K562 (cell line): ENCODE data around the gene EFHC1. TPM values are rescaled to one million over a fixed set of nuclear protein-coding genes. Genes with fewer than 3 reads are reported as not detected.

Experiments
- ATAC-seq: fragments of 200-7000 bp; cut with Tn5 transposase; 3 replicates; pipeline ENCODE4 v1.9.1; 2020; ENCODE audit warnings: moderate library complexity
- BruUV-seq: library from RNA; stranded (reverse); fragments of 400-500 nt; replicated peaks from 2 replicates; lab custom pipeline; 2021; lab: Mats Ljungman, UMichigan
- CTCF ChIA-PET: fragments of 300-600 bp; formaldehyde crosslinking; extraction: SDS; loops from one replicate; lab custom pipeline; 2021; ENCODE audit warnings: low intra/inter-chr PET ratio; lab: Yijun Ruan, JAX
- POLR2A ChIA-PET: fragments of 300-600, 350-650 bp; sonication (Branson Sonifier 250); formaldehyde crosslinking; extraction: SDS; loops from one replicate; lab custom pipeline; 2021; ENCODE audit warnings: antibody characterized with exemption, inconsistent platforms; lab: Yijun Ruan, JAX
- DNase-seq, 4 experiments: peaks; one replicate each; pipeline versions ENCODE4 v3.0.0 to v3.0.0-alpha.2; 2011 to 2018; ENCODE audit warnings: low spot score in 3 of 4, mixed read lengths in 3 of 4; ENCODE audit errors: extremely low read depth in 1 of 4
- FAIRE-seq: peaks from 2 replicates; lab custom pipeline; 2011; peaks lifted over from hg19 to GRCh38; lab: Jason Lieb, UNC
- H2AFZ ChIP-seq: 2 replicates; pipeline ENCODE4 v1.6.0; 2011; ENCODE audit warnings: low read depth, low read length, control low read depth, inconsistent platforms
- H3K27ac ChIP-seq: fragments of 200-600 bp; 3 replicates; pipeline ENCODE4 v1.8.0; 2011; ENCODE audit warnings: low read depth, mild to moderate bottlenecking, control low read depth, inconsistent platforms, low read length, moderate library complexity, mixed read lengths; ENCODE audit errors: extremely low read depth
- H3K27me3 ChIP-seq, 2 experiments: fragments of 300-600 bp in 1 of 2; 2 replicates in 1 of 2; 3 replicates in 1 of 2; pipeline versions ENCODE4 v1.6.0 to v1.8.0; 2011; ENCODE audit warnings: inconsistent platforms in 2 of 2, low read length in 2 of 2, mild to moderate bottlenecking in 1 of 2, mixed read lengths in 1 of 2, moderate library complexity in 1 of 2; ENCODE audit not compliant: control insufficient read depth in 2 of 2, insufficient read depth in 2 of 2
- H3K36me3 ChIP-seq: fragments of 300-600 bp; 3 replicates; pipeline ENCODE4 v1.8.0; 2011; ENCODE audit warnings: mild to moderate bottlenecking, low read length, inconsistent platforms; ENCODE audit not compliant: control insufficient read depth, insufficient read depth
- H3K4me1 ChIP-seq, 2 experiments: fragments of 200-600 bp in 1 of 2; replicated peaks in 1 of 2; 2 replicates in 1 of 2; 3 replicates in 1 of 2; pipeline versions ENCODE4 v1.5.1 to v1.8.0; 2011; ENCODE audit warnings: inconsistent platforms in 2 of 2, low read length in 2 of 2, mild to moderate bottlenecking in 1 of 2, mixed read lengths in 1 of 2, moderate library complexity in 1 of 2; ENCODE audit not compliant: control insufficient read depth in 2 of 2, insufficient read depth in 2 of 2
- H3K4me2 ChIP-seq: 2 replicates; pipeline ENCODE4 v1.6.1; 2011; ENCODE audit warnings: low read length, control low read depth, inconsistent platforms, mixed read lengths; ENCODE audit not compliant: insufficient read depth
- H3K4me3 ChIP-seq: fragments of 200-600 bp; sonication (generic), shearing (Covaris generic); 2 replicates; pipeline ENCODE4 v1.5.1; 2016; ENCODE audit warnings: control low read depth, inconsistent platforms
- H3K79me2 ChIP-seq: fragments of 200-600 bp; 3 replicates; pipeline ENCODE4 v1.8.0; 2011; ENCODE audit warnings: low read length, inconsistent platforms; ENCODE audit not compliant: control insufficient read depth, insufficient read depth
- H3K9ac ChIP-seq, 2 experiments: 2 replicates each; pipeline versions ENCODE4 v1.6.0 to v1.6.1; 2011; ENCODE audit warnings: low read depth in 2 of 2, low read length in 2 of 2, control low read depth in 1 of 2, inconsistent platforms in 1 of 2, mild to moderate bottlenecking in 1 of 2, mixed read lengths in 1 of 2; ENCODE audit not compliant: insufficient read depth in 1 of 2
- H3K9me1 ChIP-seq: one replicate; pipeline ENCODE4 v1.6.0; 2011; ENCODE audit warnings: inconsistent platforms, mild to moderate bottlenecking, low read length, moderate library complexity; ENCODE audit not compliant: control insufficient read depth, insufficient read depth
- H3K9me3 ChIP-seq: replicated peaks from 2 replicates; pipeline ENCODE4 v1.5.1; 2011; ENCODE audit warnings: low read depth, low read length, inconsistent platforms; ENCODE audit not compliant: control insufficient read depth, insufficient read depth
- H4K20me1 ChIP-seq: replicated peaks from 2 replicates; pipeline ENCODE4 v1.6.1; 2011; ENCODE audit warnings: low read length, inconsistent platforms, mixed read lengths; ENCODE audit not compliant: control insufficient read depth, insufficient read depth
- ADNP ChIP-seq: fragments of 200-800 bp; sonication (Bioruptor generic); IDR thresholded peaks from 2 replicates; pipeline ENCODE4 v1.6.1; 2016; ENCODE audit warnings: missing genetic modification characterization, missing compliant biosample characterization
- CCNT2 ChIP-seq: IDR thresholded peaks from 2 replicates; pipeline ENCODE4 v1.6.1; 2011; ENCODE audit warnings: borderline replicate concordance, low read depth, mild to moderate bottlenecking, moderate library complexity, mixed read lengths, low read length; ENCODE audit not compliant: insufficient read length; ENCODE audit errors: extremely low read depth
- EGR1 ChIP-seq: fragments of 450-650 bp; conservative IDR thresholded peaks from 2 replicates; pipeline ENCODE4 v1.6.1; 2017; ENCODE audit warnings: mild to moderate bottlenecking
- ELF4 ChIP-seq: fragments of 450-650 bp; formaldehyde crosslinking; IDR thresholded peaks from 2 replicates; pipeline ENCODE4 v1.4.0; 2022; ENCODE audit warnings: missing genetic modification characterization
- FOS ChIP-seq: IDR thresholded peaks from 3 replicates; pipeline ENCODE4 v1.6.1; 2011; ENCODE audit not compliant: insufficient read length; ENCODE audit errors: extremely low read depth
- GABPB2 ChIP-seq: fragments of 250-450 bp; sonication (Bioruptor Pico); conservative IDR thresholded peaks from 2 replicates; pipeline ENCODE4 v1.5.1; 2021; ENCODE audit warnings: mild to moderate bottlenecking
- ILF3 ChIP-seq: fragments of 450-650 bp; IDR thresholded peaks from 2 replicates; pipeline ENCODE4 v1.6.1; 2018; ENCODE audit warnings: antibody characterized with exemption, mild to moderate bottlenecking, moderate library complexity, borderline replicate concordance
- KLF1 ChIP-seq: fragments of 450-650 bp; IDR thresholded peaks from 2 replicates; pipeline ENCODE4 v1.6.1; 2016; ENCODE audit warnings: missing genetic modification characterization, missing compliant biosample characterization
- MCM5 ChIP-seq: fragments of 450-650 bp; IDR thresholded peaks from 2 replicates; pipeline ENCODE4 v1.6.1; 2016; ENCODE audit warnings: low read depth
- SMARCE1 ChIP-seq: fragments of 450-650 bp; IDR thresholded peaks from 2 replicates; pipeline ENCODE4 v1.7.1; 2016; ENCODE audit warnings: mild to moderate bottlenecking
- U2AF2 ChIP-seq: fragments of 200-400 bp; formaldehyde crosslinking; optimal IDR thresholded peaks from 2 replicates; pipeline ENCODE3; 2017; ENCODE audit warnings: low read depth, mild to moderate bottlenecking, low read length
- ZNF583 ChIP-seq: fragments of 250-450 bp; sonication (Bioruptor Pico); IDR thresholded peaks from 2 replicates; pipeline ENCODE4 v1.4.0; 2020
- ZNF780A ChIP-seq: fragments of 250-450 bp; sonication (Bioruptor Pico); IDR thresholded peaks from 2 replicates; pipeline ENCODE4 v1.5.0; 2021; ENCODE audit warnings: mild to moderate bottlenecking
- WGBS: fragments of 100-300 bp; shearing (Covaris generic); methylation state at CpG from one replicate; pipeline ENCODE4 v1.1.6; 2016; ENCODE audit warnings: low coverage, mixed read lengths; ENCODE audit not compliant: insufficient coverage; ENCODE audit errors: missing lambda C conversion rate; 5-methylcytosine and 5-hydroxymethylcytosine counted together
- in situ Hi-C: fragments of 300-500 bp; cut with MboI; formaldehyde crosslinking; loops from 4 replicates; pipeline ENCODE4 v1.15.0; 2018; ENCODE audit warnings: inconsistent platforms, mixed read lengths
- intact Hi-C: fragments of 100-400 bp; cut with micrococcal nuclease; formaldehyde crosslinking; loops from 2 replicates; pipeline ENCODE4 v1.14.2; 2022
- polyA plus RNA-seq, 8 experiments: library from polyadenylated mRNA; depleted of rRNA in 4 of 8; stranded (reverse) in 5 of 8; unstranded in 3 of 8; fragments of >200 nt; fragmentation: Nextera tagmentation in 2 of 8; fragmentation: Illumina TruSeq in 1 of 8; extraction: Ambion mirVana in 2 of 8; extraction: Trizol in 1 of 8; gene quantifications; 2 replicates each; pipeline versions ENCODE4 v1.2.1 to v1.2.3, GENCODE V29; 2011 to 2014; ENCODE audit warnings: inconsistent platforms in 1 of 8, missing spikeins in 1 of 8
- total RNA-seq, 7 experiments: library from RNA; depleted of rRNA in 6 of 7; stranded (reverse); fragments of >200 nt in 6 of 7; fragmentation: Illumina TruSeq in 2 of 7; extraction: Trizol in 2 of 7; gene quantifications; 2 replicates each; pipeline versions ENCODE4 v1.2.1 to v1.2.3, GENCODE V29; 2011 to 2021; ENCODE audit warnings: low replicate concordance in 1 of 7
- TF ChIP-seq, protein P1 (sequence below): fragments of 250-450 bp; sonication (Bioruptor Pico); IDR thresholded peaks from 2 replicates; pipeline ENCODE4 v1.5.0; 2020; ENCODE audit warnings: mild to moderate bottlenecking
- TF ChIP-seq, protein P2 (sequence below), 2 experiments: fragments of 450-650 bp in 1 of 2; sonication (generic) in 1 of 2; formaldehyde crosslinking in 1 of 2; IDR thresholded peaks in 1 of 2; conservative IDR thresholded peaks in 1 of 2; 2 replicates each; pipeline versions ENCODE4 v1.6.1 to v1.8.1; 2016 to 2023; ENCODE audit warnings: mild to moderate bottlenecking in 2 of 2, moderate library complexity in 2 of 2, inconsistent platforms in 1 of 2, missing genetic modification reagents in 1 of 2

Gene EFHC1
- total and polyA plus RNA-seq, 9 of the 15 experiments (the other 6 are each of a cell fraction or from before 2014, with no cell fraction given) = 9.5 to 31.0 (median 14.9) TPM

DNA sequence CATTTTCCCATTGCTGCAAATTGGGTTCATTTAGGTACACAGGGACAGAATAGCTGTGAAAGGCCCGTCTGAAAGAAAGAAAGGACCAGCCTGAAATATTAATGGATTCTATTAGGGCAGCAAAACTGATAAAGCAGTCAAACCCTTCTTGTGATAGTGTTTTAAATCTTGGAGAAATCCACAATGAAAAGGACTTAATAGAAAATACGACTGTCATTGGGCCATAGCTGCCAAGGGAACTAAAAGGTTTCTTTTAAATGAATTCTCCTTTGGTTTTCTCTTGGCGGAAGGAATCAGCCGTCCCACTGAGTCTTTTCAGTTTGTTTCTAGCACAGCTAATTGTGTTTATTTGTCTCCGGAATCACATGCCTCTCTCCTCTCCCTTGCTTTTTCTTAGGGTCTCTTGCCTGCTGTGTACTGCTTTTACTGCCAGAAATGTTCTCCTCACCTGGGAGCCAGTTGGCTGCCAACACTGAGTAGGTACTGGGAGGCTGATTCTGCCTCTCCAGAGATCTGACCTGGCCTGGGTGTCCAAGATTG lies 46.9 kb upstream of the EFHC1 start (continued):
- TF ChIP-seq, protein P1, sequence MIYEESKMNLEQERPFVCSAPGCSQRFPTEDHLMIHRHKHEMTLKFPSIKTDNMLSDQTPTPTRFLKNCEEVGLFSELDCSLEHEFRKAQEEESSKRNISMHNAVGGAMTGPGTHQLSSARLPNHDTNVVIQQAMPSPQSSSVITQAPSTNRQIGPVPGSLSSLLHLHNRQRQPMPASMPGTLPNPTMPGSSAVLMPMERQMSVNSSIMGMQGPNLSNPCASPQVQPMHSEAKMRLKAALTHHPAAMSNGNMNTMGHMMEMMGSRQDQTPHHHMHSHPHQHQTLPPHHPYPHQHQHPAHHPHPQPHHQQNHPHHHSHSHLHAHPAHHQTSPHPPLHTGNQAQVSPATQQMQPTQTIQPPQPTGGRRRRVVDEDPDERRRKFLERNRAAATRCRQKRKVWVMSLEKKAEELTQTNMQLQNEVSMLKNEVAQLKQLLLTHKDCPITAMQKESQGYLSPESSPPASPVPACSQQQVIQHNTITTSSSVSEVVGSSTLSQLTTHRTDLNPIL = no peak
- TF ChIP-seq MCM5 = no peak
- no peak for TF ChIP-seq ADNP (tag)
- no peak for TF ChIP-seq EGR1
- TF ChIP-seq, protein P2, sequence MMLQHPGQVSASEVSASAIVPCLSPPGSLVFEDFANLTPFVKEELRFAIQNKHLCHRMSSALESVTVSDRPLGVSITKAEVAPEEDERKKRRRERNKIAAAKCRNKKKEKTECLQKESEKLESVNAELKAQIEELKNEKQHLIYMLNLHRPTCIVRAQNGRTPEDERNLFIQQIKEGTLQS (IDR thresholded peaks at IDR 0.05) = no peak
- TF ChIP-seq, protein P2 (CRISPR knock-in tag; conservative IDR thresholded peaks at IDR 0.05) = no peak
- TF ChIP-seq CCNT2 = no peak
- no peak for TF ChIP-seq SMARCE1
- TF ChIP-seq U2AF2 = no peak

DNA sequence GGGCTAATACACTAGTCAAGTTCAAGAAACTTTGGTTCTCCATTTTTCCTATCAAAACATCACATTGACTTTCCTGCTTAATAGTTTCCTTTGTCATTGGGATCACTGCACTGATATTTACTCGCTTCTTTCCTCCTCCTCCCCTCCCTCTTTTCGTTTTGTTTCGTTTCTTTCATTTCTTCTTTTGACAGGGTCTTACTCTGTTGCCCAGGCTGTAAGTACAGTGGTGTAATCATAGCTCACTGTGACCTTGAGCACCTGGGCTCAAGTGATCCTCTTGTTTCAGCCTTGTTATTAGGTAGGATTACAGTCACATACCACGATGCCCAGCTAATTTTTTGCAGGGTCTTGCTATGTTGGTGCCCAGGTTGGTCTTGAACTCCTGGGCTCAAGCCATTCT lies 45.9 kb upstream of the EFHC1 start:
- Histone ChIP-seq H3K4me2 (no peak overlapping the region), H4K20me1 (no peaks in the 10 kb centered on the region), H3K79me2 (peaks cover 8% of the 10 kb centered on the region; the same call in 1 of the 3 replicates), H3K9me3 (no peaks in the 10 kb centered on the region)
- TF ChIP-seq ZNF583 (CRISPR knock-in tag) (no peak), ELF4 (CRISPR knock-in tag) (no peak), FOS (no peak), ILF3 (no peak), GABPB2 (CRISPR knock-in tag) (no peak), ZNF780A (CRISPR knock-in tag) (no peak), KLF1 (no peak)
- TF ChIP-seq, all 486 proteins: peak for 0
- H3K27me3 ChIP-seq = no peaks in the 10 kb centered on the region
- WGBS = 41% methylated on average over 4 of the region's 4 CpGs
- in situ Hi-C loops (no loop called here), intact Hi-C loops (no loop called here)
- no peak overlapping the region for H3K27ac ChIP-seq
- no TSS peak for BruUV-seq
- H3K4me3 ChIP-seq = no peak overlapping the region
- ATAC-seq (no peak), DNase-seq (no peak), FAIRE-seq (no peak)
- H3K9me1 ChIP-seq = no peaks in the 10 kb centered on the region
- H2AFZ ChIP-seq = no peak overlapping the region
- peaks cover 3% of the 10 kb centered on the region; the same call in 1 of the 3 replicates for H3K36me3 ChIP-seq
- POLR2A ChIA-PET = interaction anchor here (0.6 to 1.0 kb wide), 2 partner anchors 12 to 132 kb away, joined by 3 to 5 read pairs; partner anchors contain the start of gene PAQR8
- no peak overlapping the region for H3K9ac ChIP-seq
- CTCF ChIA-PET = no interaction called here
- no peaks in the 10 kb centered on the region for H3K4me1 ChIP-seq
